Colonic mucosa (tissue), 4 donors: Measurements from ENCODE around the gene TNNC1. TPM values are rescaled to one million over a fixed set of nuclear protein-coding genes. Genes with fewer than 3 reads are reported as not detected.

Source experiments
- DNase-seq: peaks from one replicate; pipeline ENCODE4 v3.0.0-alpha.2; 2020
- H3K27ac ChIP-seq: fragments of 200-600 bp; one replicate; pipeline ENCODE4 v1.8.0; 2021
- H3K27me3 ChIP-seq: fragments of 200-600 bp; one replicate; pipeline ENCODE4 v1.8.0; 2021
- H3K36me3 ChIP-seq: fragments of 200-600 bp; one replicate; pipeline ENCODE4 v1.8.0; 2021
- H3K4me1 ChIP-seq: fragments of 200-600 bp; one replicate; pipeline ENCODE4 v1.8.0; 2021; ENCODE audit warnings: mild to moderate bottlenecking
- H3K4me3 ChIP-seq: fragments of 200-600 bp; one replicate; pipeline ENCODE4 v1.8.0; 2021
- H3K9ac ChIP-seq, 2 donors: one replicate each; pipeline ENCODE4 v1.7.0; 2013; ENCODE audit warnings: control low read depth in 2 of 2, low read depth in 2 of 2, low read length in 2 of 2
- H3K9me3 ChIP-seq: fragments of 200-600 bp; one replicate; pipeline ENCODE4 v1.8.0; 2021
- CTCF ChIP-seq: fragments of 200-600 bp; IDR thresholded peaks from one replicate; pipeline ENCODE4 v1.8.0; 2022; ENCODE audit warnings: antibody characterized with exemption, mild to moderate bottlenecking
- intact Hi-C: fragments of 100-400 bp; cut with DNase I; formaldehyde crosslinking; loops from one replicate; pipeline ENCODE4 v1.14.1; 2022
- total RNA-seq, 2 donors: library from RNA; stranded (reverse); fragmentation: NEBNext Ultra II Directional in 1 of 2; extraction: Animal tissue kit (Norgen Biotek cat#: 25700) in 1 of 2; gene quantifications; one replicate each; pipeline ENCODE4 v1.2.1, GENCODE V29; 2021
- donor health status: healthy.
- donor health status: DM: no; HTN: no; CAD: no.
- donor health status: DM: no; HTN: no; CAD: no.

The TNNC1 gene
- total RNA-seq, 2 donors from 2014 or later, result 1.1 to 1.5 TPM

- Histone ChIP-seq H3K36me3 (peaks cover 22% of the 10 kb centered on the region), H3K9me3 (no peaks in the 10 kb centered on the region), H3K4me1 (peaks cover 11% of the 10 kb centered on the region), H3K27ac (no peak overlapping the region), H3K27me3 (no peaks in the 10 kb centered on the region), H3K9ac (peak overlapping the region; percentile 1 to 64), H3K4me3 (no peak overlapping the region)
- TF ChIP-seq CTCF, result no peak
- intact Hi-C loops, result no loop called here
- DNase-seq, result no peak
These were observed 46.9 kb downstream of the TNNC1 start for GRCh38 chr3:52406791-52407510.

- DNase-seq, result peak; percentile 79
- no peaks in the 10 kb centered on the region for H3K9me3 ChIP-seq
- intact Hi-C loops, result no loop called here
- peaks cover 7% of the 10 kb centered on the region for H3K4me1 ChIP-seq
- H3K9ac ChIP-seq, result peak overlapping the region; percentile 36 to 64
- TF ChIP-seq CTCF, result no peak
- H3K4me3 ChIP-seq, result no peak overlapping the region
- H3K27me3 ChIP-seq, result no peaks in the 10 kb centered on the region
- no peak overlapping the region for H3K27ac ChIP-seq
- H3K36me3 ChIP-seq, result peaks cover 22% of the 10 kb centered on the region
These were observed 47.6 kb downstream of the TNNC1 start for GRCh38 chr3:52406231-52406661.

- peaks cover 22% of the 10 kb centered on the region for H3K36me3 ChIP-seq
- H3K9me3 ChIP-seq, result no peaks in the 10 kb centered on the region
- H3K27me3 ChIP-seq, result no peaks in the 10 kb centered on the region
- peaks cover 7% of the 10 kb centered on the region for H3K4me1 ChIP-seq
- TF ChIP-seq CTCF, result no peak
- peak overlapping the region; percentile 36 to 39 for H3K9ac ChIP-seq
- intact Hi-C loops, result no loop called here
- DNase-seq, result no peak
- H3K27ac ChIP-seq, result no peak overlapping the region
- H3K4me3 ChIP-seq, result no peak overlapping the region
These were observed 48.2 kb downstream of the TNNC1 start for GRCh38 chr3:52405601-52406110.

- TF ChIP-seq CTCF, result no peak
- Histone ChIP-seq H3K27me3 (no peaks in the 10 kb centered on the region), H3K4me3 (no peak overlapping the region), H3K9ac (no peak overlapping the region), H3K36me3 (peaks cover 22% of the 10 kb centered on the region), H3K27ac (no peak overlapping the region), H3K4me1 (peaks cover 10% of the 10 kb centered on the region), H3K9me3 (no peaks in the 10 kb centered on the region)
- DNase-seq, result no peak
- intact Hi-C loops, result no loop called here
These were observed 48.8 kb downstream of the TNNC1 start for GRCh38 chr3:52405066-52405465.

GRCh38 chr3:52404391-52404790, 49.5 kb downstream of the TNNC1 start:
- no peak overlapping the region for H3K27ac ChIP-seq
- intact Hi-C loops, result no loop called here
- H3K36me3 ChIP-seq, result peaks cover 22% of the 10 kb centered on the region
- H3K4me3 ChIP-seq, result no peak overlapping the region
- DNase-seq, result no peak
- TF ChIP-seq CTCF, result no peak
- no peaks in the 10 kb centered on the region for H3K9me3 ChIP-seq
- H3K4me1 ChIP-seq, result peaks cover 10% of the 10 kb centered on the region
- H3K27me3 ChIP-seq, result no peaks in the 10 kb centered on the region
- H3K9ac ChIP-seq, result no peak overlapping the region
